ENCODE data around the gene CACNB2. TPM values are rescaled to one million over a fixed set of nuclear protein-coding genes. Genes with fewer than 3 reads are reported as not detected.

Gene CACNB2
- total RNA-seq, 1 donor from 2014 or later: 0.43 TPM

GRCh38 chr10:18369859-18370473 lies 229.7 kb downstream of the CACNB2 start:
- peak overlapping the region; percentile 41 for H3K27ac Mint-ChIP-seq (ENCODE audit: unreplicated experiment)

GRCh38 chr10:18376650-18377049 lies 236.4 kb downstream of the CACNB2 start:
- no peak overlapping the region for H3K27ac Mint-ChIP-seq (ENCODE audit: unreplicated experiment)
- H3K4me1 Mint-ChIP-seq (ENCODE audit: unreplicated experiment): peaks cover 12% of the 10 kb centered on the region
- H3K36me3 Mint-ChIP-seq (ENCODE audit: unreplicated experiment): no peaks in the 10 kb centered on the region
- no peak for TF ChIP-seq CTCF (IDR thresholded peaks at IDR 0.05)
- no peaks in the 10 kb centered on the region for H3K9me3 Mint-ChIP-seq (ENCODE audit: unreplicated experiment)
- H3K27me3 Mint-ChIP-seq (ENCODE audit: unreplicated experiment): no peaks in the 10 kb centered on the region
- no peak overlapping the region for H3K4me3 Mint-ChIP-seq (ENCODE audit: unreplicated experiment)
- no peak for DNase-seq (ENCODE audit: extremely low spot score, unreplicated experiment)

More at GRCh38 chr10:18369859-18370473, 229.7 kb downstream of the CACNB2 start:
- Mint-ChIP-seq H3K4me3 (ENCODE audit: unreplicated experiment) (no peak overlapping the region), H3K27me3 (ENCODE audit: unreplicated experiment) (no peaks in the 10 kb centered on the region), H3K4me1 (ENCODE audit: unreplicated experiment) (peaks cover 32% of the 10 kb centered on the region), H3K36me3 (ENCODE audit: unreplicated experiment) (no peaks in the 10 kb centered on the region), H3K9me3 (ENCODE audit: unreplicated experiment) (no peaks in the 10 kb centered on the region)
- TF ChIP-seq CTCF (IDR thresholded peaks at IDR 0.05): no peak
- no peak for DNase-seq (ENCODE audit: extremely low spot score, unreplicated experiment)

GRCh38 chr10:18377898-18378297 lies 237.7 kb downstream of the CACNB2 start:
- Mint-ChIP-seq H3K4me1 (ENCODE audit: unreplicated experiment) (peaks cover 12% of the 10 kb centered on the region), H3K36me3 (ENCODE audit: unreplicated experiment) (no peaks in the 10 kb centered on the region), H3K4me3 (ENCODE audit: unreplicated experiment) (no peak overlapping the region), H3K27ac (ENCODE audit: unreplicated experiment) (no peak overlapping the region), H3K9me3 (ENCODE audit: unreplicated experiment) (no peaks in the 10 kb centered on the region), H3K27me3 (ENCODE audit: unreplicated experiment) (peaks cover 4% of the 10 kb centered on the region)
- no peak for TF ChIP-seq CTCF (IDR thresholded peaks at IDR 0.05)
- no peak for DNase-seq (ENCODE audit: extremely low spot score, unreplicated experiment)

- Mint-ChIP-seq H3K27me3 (ENCODE audit: unreplicated experiment) (peaks cover 4% of the 10 kb centered on the region), H3K36me3 (ENCODE audit: unreplicated experiment) (no peaks in the 10 kb centered on the region), H3K4me1 (ENCODE audit: unreplicated experiment) (peaks cover 12% of the 10 kb centered on the region), H3K9me3 (ENCODE audit: unreplicated experiment) (peaks cover 4% of the 10 kb centered on the region), H3K4me3 (ENCODE audit: unreplicated experiment) (no peak overlapping the region), H3K27ac (ENCODE audit: unreplicated experiment) (no peak overlapping the region)
- no peak for DNase-seq (ENCODE audit: extremely low spot score, unreplicated experiment)
- no peak for TF ChIP-seq CTCF (IDR thresholded peaks at IDR 0.05)
Measured at GRCh38 chr10:18378766-18379165, 238.5 kb downstream of the CACNB2 start.

- no peak overlapping the region for H3K27ac Mint-ChIP-seq (ENCODE audit: unreplicated experiment)
- no peaks in the 10 kb centered on the region for H3K36me3 Mint-ChIP-seq (ENCODE audit: unreplicated experiment)
- H3K4me3 Mint-ChIP-seq (ENCODE audit: unreplicated experiment): no peak overlapping the region
- peaks cover 4% of the 10 kb centered on the region for H3K9me3 Mint-ChIP-seq (ENCODE audit: unreplicated experiment)
- TF ChIP-seq CTCF (IDR thresholded peaks at IDR 0.05): no peak
- no peak for DNase-seq (ENCODE audit: extremely low spot score, unreplicated experiment)
- H3K27me3 Mint-ChIP-seq (ENCODE audit: unreplicated experiment): peaks cover 4% of the 10 kb centered on the region
- peaks cover 12% of the 10 kb centered on the region for H3K4me1 Mint-ChIP-seq (ENCODE audit: unreplicated experiment)
Measured at GRCh38 chr10:18381679-18382078, 241.5 kb downstream of the CACNB2 start.
